K562 (cell line): ENCODE measurements around the gene ZNF791. TPM values are rescaled to one million over a fixed set of nuclear protein-coding genes. Genes with fewer than 3 reads are reported as not detected.

ENCODE experiments used
- ARID1B ChIP-seq: fragments of 450-650 bp; IDR thresholded peaks from 2 replicates; pipeline ENCODE4 v1.6.1; 2016; ENCODE audit warnings: antibody characterized with exemption, mild to moderate bottlenecking, inconsistent platforms
- C11orf30 ChIP-seq: fragments of 450-650 bp; IDR thresholded peaks from 2 replicates; pipeline ENCODE4 v1.6.1; 2016; ENCODE audit warnings: low read depth, mild to moderate bottlenecking
- DMBX1 ChIP-seq: fragments of 250-450 bp; sonication (Bioruptor Pico); IDR thresholded peaks from 2 replicates; pipeline ENCODE4 v1.8.0; 2022; ENCODE audit warnings: inconsistent platforms, mild to moderate bottlenecking, moderate library complexity, borderline replicate concordance
- FOXA3 ChIP-seq, 2 experiments: fragments of 450-650 bp in 1 of 2; sonication (generic) in 1 of 2; formaldehyde crosslinking; IDR thresholded peaks in 1 of 2; conservative IDR thresholded peaks in 1 of 2; 2 replicates each; pipeline versions ENCODE4 v1.4.0 to v1.8.0; 2020 to 2022; ENCODE audit warnings: mild to moderate bottlenecking in 2 of 2, missing genetic modification reagents in 1 of 2
- KLF13 ChIP-seq: fragments of 450-650 bp; IDR thresholded peaks from 2 replicates; pipeline ENCODE4 v1.6.1; 2016; ENCODE audit warnings: missing genetic modification characterization, low read depth, mild to moderate bottlenecking, missing compliant biosample characterization, moderate library complexity, borderline replicate concordance
- MCM2 ChIP-seq: fragments of 450-650 bp; IDR thresholded peaks from 2 replicates; pipeline ENCODE4 v1.6.1; 2017; ENCODE audit warnings: low read depth, mild to moderate bottlenecking
- MED1 ChIP-seq: sonication (generic); formaldehyde crosslinking; IDR thresholded peaks from 2 replicates; pipeline ENCODE4 v1.8.1; 2023; ENCODE audit warnings: missing genetic modification reagents, borderline replicate concordance
- NCOA6 ChIP-seq: fragments of 450-650 bp; IDR thresholded peaks from 2 replicates; pipeline ENCODE4 v1.6.1; 2017; ENCODE audit warnings: mild to moderate bottlenecking
- PHB2 ChIP-seq: fragments of 450-650 bp; IDR thresholded peaks from 2 replicates; pipeline ENCODE4 v1.6.1; 2017; ENCODE audit warnings: low read depth
- PHF20 ChIP-seq: fragments of 450-650 bp; IDR thresholded peaks from 2 replicates; pipeline ENCODE4 v1.6.1; 2018; ENCODE audit not compliant: partially characterized antibody
- RBBP5 ChIP-seq: fragments of 200-600 bp; sonication (generic); IDR thresholded peaks from 2 replicates; pipeline ENCODE4 v1.6.1; 2012; ENCODE audit warnings: borderline replicate concordance, mild to moderate bottlenecking, low read length, control low read depth, inconsistent platforms; ENCODE audit not compliant: insufficient read depth, poor library complexity, severe bottlenecking
- SAFB2 ChIP-seq: fragments of 200-400 bp; formaldehyde crosslinking; IDR thresholded peaks from 2 replicates; pipeline ENCODE4 v1.6.1; 2018; ENCODE audit warnings: borderline replicate concordance, low read length, low read depth, moderate library complexity; ENCODE audit not compliant: severe bottlenecking
- THRAP3 ChIP-seq: fragments of 450-650 bp; IDR thresholded peaks from 2 replicates; pipeline ENCODE4 v1.6.1; 2016; ENCODE audit warnings: mild to moderate bottlenecking, inconsistent platforms, borderline replicate concordance
- ZKSCAN3 ChIP-seq: fragments of 250-450 bp; sonication (Bioruptor Pico); IDR thresholded peaks from 2 replicates; pipeline ENCODE4 v1.4.0; 2020
- ZNF134 ChIP-seq: fragments of 250-450 bp; sonication (Bioruptor Pico); conservative IDR thresholded peaks from 2 replicates; pipeline ENCODE4 v1.4.0; 2020
- ZNF507 ChIP-seq: conservative IDR thresholded peaks from 2 replicates; pipeline ENCODE4 v1.6.1; 2017; ENCODE audit warnings: missing genetic modification characterization, missing compliant biosample characterization
- ZNF644 ChIP-seq: fragments of 200-800 bp; sonication (Bioruptor generic); IDR thresholded peaks from 2 replicates; pipeline ENCODE4 v1.6.1; 2016; ENCODE audit warnings: low read depth, missing genetic modification characterization, missing compliant biosample characterization
- ZNF830 ChIP-seq: fragments of 250-450 bp; sonication (Bioruptor Pico); IDR thresholded peaks from 2 replicates; pipeline ENCODE4 v1.5.0; 2021; ENCODE audit warnings: mild to moderate bottlenecking
- polyA plus RNA-seq, 8 experiments: library from polyadenylated mRNA; depleted of rRNA in 4 of 8; stranded (reverse) in 5 of 8; unstranded in 3 of 8; fragments of >200 nt; fragmentation: Nextera tagmentation in 2 of 8; fragmentation: Illumina TruSeq in 1 of 8; extraction: Ambion mirVana in 2 of 8; extraction: Trizol in 1 of 8; gene quantifications; 2 replicates each; pipeline versions ENCODE4 v1.2.1 to v1.2.3, GENCODE V29; 2011 to 2014; ENCODE audit warnings: inconsistent platforms in 1 of 8, missing spikeins in 1 of 8
- total RNA-seq, 7 experiments: library from RNA; depleted of rRNA in 6 of 7; stranded (reverse); fragments of >200 nt in 6 of 7; fragmentation: Illumina TruSeq in 2 of 7; extraction: Trizol in 2 of 7; gene quantifications; 2 replicates each; pipeline versions ENCODE4 v1.2.1 to v1.2.3, GENCODE V29; 2011 to 2021; ENCODE audit warnings: low replicate concordance in 1 of 7
- TF ChIP-seq, protein P1 (sequence below): sonication (generic); formaldehyde crosslinking; IDR thresholded peaks from 2 replicates; pipeline ENCODE4 v1.8.0; 2022; ENCODE audit warnings: missing genetic modification reagents, mild to moderate bottlenecking, borderline replicate concordance
- TF ChIP-seq, protein P2 (sequence below): fragments of 250-450 bp; sonication (Bioruptor Pico); IDR thresholded peaks from 2 replicates; pipeline ENCODE4 v1.5.0; 2022; ENCODE audit warnings: mild to moderate bottlenecking
- TF ChIP-seq, protein P3 (sequence below), 2 experiments: IDR thresholded peaks; 2 replicates each; pipeline ENCODE4 v1.6.1; 2011; ENCODE audit warnings: borderline replicate concordance in 1 of 2, control low read depth in 1 of 2, low read depth in 1 of 2, low read length in 1 of 2, mild to moderate bottlenecking in 1 of 2, mixed read lengths in 1 of 2, moderate library complexity in 1 of 2; ENCODE audit not compliant: insufficient read depth in 1 of 2, insufficient read length in 1 of 2, poor library complexity in 1 of 2, severe bottlenecking in 1 of 2; ENCODE audit errors: extremely low read depth in 1 of 2

ZNF791 gene
- total and polyA plus RNA-seq, 9 of the 15 experiments (the other 6 are each of a cell fraction or from before 2014, with no cell fraction given): 7.8 to 22.7 (median 13.1) TPM

DNA sequence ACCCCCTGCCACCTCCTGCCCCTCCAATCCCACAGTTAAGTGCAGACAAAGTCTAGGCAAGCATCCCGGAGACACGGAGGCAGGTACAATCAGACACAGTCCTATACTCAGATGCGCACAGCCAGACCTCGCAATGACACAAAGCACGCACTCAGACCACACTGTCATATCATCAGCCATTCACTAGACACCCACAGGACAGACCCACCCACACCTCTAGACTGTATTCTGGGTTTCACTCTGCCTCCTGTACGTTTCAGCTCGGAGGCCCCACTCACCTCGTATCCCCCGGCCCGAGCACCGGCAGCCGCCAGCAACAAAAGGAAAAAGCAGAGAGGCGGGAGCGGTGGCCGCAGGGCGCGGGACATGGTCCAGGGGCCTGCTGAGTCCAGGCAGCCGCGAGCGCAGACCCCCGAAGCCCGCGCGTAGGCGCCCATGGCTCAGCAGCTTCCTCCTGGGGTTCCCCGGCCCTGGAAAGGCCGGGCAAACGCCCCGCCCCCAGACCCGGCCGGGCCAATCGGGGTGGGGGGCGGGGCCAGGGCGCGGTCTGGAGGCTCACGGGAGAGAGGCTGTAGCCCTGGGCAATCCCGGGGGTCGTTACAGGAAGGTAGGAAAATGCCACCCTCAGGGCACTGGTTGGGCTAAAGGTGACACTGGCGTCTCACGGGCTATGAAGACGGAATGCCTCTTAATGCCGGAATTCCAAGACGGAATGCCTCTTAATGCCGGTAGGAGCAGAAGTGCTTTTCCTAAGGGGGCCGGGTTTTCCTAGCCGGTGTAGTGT lies 55.7 kb downstream of the ZNF791 start, which contains the start of the genes MAN2B1 and WDR83 (continued):
- TF ChIP-seq, protein P1, sequence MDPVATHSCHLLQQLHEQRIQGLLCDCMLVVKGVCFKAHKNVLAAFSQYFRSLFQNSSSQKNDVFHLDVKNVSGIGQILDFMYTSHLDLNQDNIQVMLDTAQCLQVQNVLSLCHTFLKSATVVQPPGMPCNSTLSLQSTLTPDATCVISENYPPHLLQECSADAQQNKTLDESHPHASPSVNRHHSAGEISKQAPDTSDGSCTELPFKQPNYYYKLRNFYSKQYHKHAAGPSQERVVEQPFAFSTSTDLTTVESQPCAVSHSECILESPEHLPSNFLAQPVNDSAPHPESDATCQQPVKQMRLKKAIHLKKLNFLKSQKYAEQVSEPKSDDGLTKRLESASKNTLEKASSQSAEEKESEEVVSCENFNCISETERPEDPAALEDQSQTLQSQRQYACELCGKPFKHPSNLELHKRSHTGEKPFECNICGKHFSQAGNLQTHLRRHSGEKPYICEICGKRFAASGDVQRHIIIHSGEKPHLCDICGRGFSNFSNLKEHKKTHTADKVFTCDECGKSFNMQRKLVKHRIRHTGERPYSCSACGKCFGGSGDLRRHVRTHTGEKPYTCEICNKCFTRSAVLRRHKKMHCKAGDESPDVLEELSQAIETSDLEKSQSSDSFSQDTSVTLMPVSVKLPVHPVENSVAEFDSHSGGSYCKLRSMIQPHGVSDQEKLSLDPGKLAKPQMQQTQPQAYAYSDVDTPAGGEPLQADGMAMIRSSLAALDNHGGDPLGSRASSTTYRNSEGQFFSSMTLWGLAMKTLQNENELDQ: no peak
- TF ChIP-seq ZNF644 (no peak), C11orf30 (no peak), SAFB2 (no peak), THRAP3 (no peak), KLF13 (tag) (no peak), DMBX1 (no peak), MCM2 (no peak), ZNF507 (tag) (no peak), RBBP5 (peak; percentile 70), NCOA6 (no peak), ZKSCAN3 (CRISPR knock-in tag) (no peak), PHB2 (no peak), ZNF830 (CRISPR knock-in tag) (no peak), ZNF134 (CRISPR knock-in tag) (no peak), ARID1B (no peak), FOXA3 (CRISPR knock-in tag; conservative IDR thresholded peaks at IDR 0.05 in 1 of 2, IDR thresholded peaks at IDR 0.05 in 1 of 2) (no peak), PHF20 (no peak), MED1 (CRISPR knock-in tag) (no peak)
- TF ChIP-seq, protein P2, sequence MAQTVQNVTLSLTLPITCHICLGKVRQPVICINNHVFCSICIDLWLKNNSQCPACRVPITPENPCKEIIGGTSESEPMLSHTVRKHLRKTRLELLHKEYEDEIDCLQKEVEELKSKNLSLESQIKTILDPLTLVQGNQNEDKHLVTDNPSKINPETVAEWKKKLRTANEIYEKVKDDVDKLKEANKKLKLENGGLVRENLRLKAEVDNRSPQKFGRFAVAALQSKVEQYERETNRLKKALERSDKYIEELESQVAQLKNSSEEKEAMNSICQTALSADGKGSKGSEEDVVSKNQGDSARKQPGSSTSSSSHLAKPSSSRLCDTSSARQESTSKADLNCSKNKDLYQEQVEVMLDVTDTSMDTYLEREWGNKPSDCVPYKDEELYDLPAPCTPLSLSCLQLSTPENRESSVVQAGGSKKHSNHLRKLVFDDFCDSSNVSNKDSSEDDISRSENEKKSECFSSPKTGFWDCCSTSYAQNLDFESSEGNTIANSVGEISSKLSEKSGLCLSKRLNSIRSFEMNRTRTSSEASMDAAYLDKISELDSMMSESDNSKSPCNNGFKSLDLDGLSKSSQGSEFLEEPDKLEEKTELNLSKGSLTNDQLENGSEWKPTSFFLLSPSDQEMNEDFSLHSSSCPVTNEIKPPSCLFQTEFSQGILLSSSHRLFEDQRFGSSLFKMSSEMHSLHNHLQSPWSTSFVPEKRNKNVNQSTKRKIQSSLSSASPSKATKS (CRISPR knock-in tag): no peak
- TF ChIP-seq, protein P3, sequence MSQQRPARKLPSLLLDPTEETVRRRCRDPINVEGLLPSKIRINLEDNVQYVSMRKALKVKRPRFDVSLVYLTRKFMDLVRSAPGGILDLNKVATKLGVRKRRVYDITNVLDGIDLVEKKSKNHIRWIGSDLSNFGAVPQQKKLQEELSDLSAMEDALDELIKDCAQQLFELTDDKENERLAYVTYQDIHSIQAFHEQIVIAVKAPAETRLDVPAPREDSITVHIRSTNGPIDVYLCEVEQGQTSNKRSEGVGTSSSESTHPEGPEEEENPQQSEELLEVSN (IDR thresholded peaks at IDR 0.05; ENCODE audit: borderline replicate concordance in 1 of 2, extremely low read depth in 1 of 2, insufficient read depth in 1 of 2, insufficient read length in 1 of 2, low read depth in 1 of 2, low read length in 1 of 2, poor library complexity in 1 of 2, severe bottlenecking in 1 of 2): no peak
